H1 (cell line): ENCODE results near the gene PRKAA2.
"Not testable (repeated sequence)": the region's sequence is repeated elsewhere in the genome, so short reads cannot be mapped to it uniquely, and the experiment has no call there.

Experiments
- CEBPB ChIP-seq: IDR thresholded peaks from 2 replicates; pipeline ENCODE4 v1.6.1; 2012; ENCODE audit warnings: low read depth, low read length
- CTCF ChIP-seq, 3 experiments: IDR thresholded peaks; 1 replicate in 2 of 3; 2 replicates in 1 of 3; pipeline versions ENCODE4 v1.5.1 to v1.6.1; 2011; ENCODE audit warnings: low read length in 3 of 3, mild to moderate bottlenecking in 3 of 3, inconsistent platforms in 2 of 3, low read depth in 1 of 3, moderate library complexity in 1 of 3; ENCODE audit not compliant: insufficient read depth in 1 of 3; ENCODE audit errors: control extremely low read depth in 1 of 3
- MAX ChIP-seq: IDR thresholded peaks from 2 replicates; pipeline ENCODE4 v1.6.1; 2012; ENCODE audit warnings: inconsistent platforms
- NRF1 ChIP-seq: IDR thresholded peaks from 2 replicates; pipeline ENCODE4 v1.6.1; 2011; ENCODE audit warnings: mild to moderate bottlenecking, low read depth, low read length, improper control_type of control experiment
- PHF8 ChIP-seq: fragments of 200-600 bp; sonication (generic); conservative IDR thresholded peaks from 2 replicates; pipeline ENCODE4 v1.7.1; 2012; ENCODE audit warnings: low read depth, mild to moderate bottlenecking, inconsistent platforms, low read length, moderate library complexity
- POLR2A ChIP-seq, 2 experiments: IDR thresholded peaks; 1 replicate in 1 of 2; 2 replicates in 1 of 2; pipeline ENCODE4 v1.6.1; 2011; ENCODE audit warnings: low read depth in 2 of 2, low read length in 2 of 2, mild to moderate bottlenecking in 2 of 2; ENCODE audit errors: control extremely low read depth in 1 of 2
- POLR2AphosphoS5 ChIP-seq: IDR thresholded peaks from 2 replicates; pipeline ENCODE4 v1.6.1; 2011; ENCODE audit warnings: low read depth, low read length
- RAD21 ChIP-seq, 2 experiments: IDR thresholded peaks in 1 of 2; conservative IDR thresholded peaks in 1 of 2; 2 replicates each; pipeline ENCODE4 v1.6.1; 2011; ENCODE audit warnings: low read depth in 2 of 2, low read length in 2 of 2, improper control_type of control experiment in 1 of 2, inconsistent platforms in 1 of 2, mild to moderate bottlenecking in 1 of 2, moderate library complexity in 1 of 2
- RFX5 ChIP-seq: IDR thresholded peaks from 2 replicates; pipeline ENCODE4 v1.6.1; 2011; ENCODE audit warnings: low read depth, low read length, improper control_type of control experiment, borderline replicate concordance
- SP1 ChIP-seq: IDR thresholded peaks from 2 replicates; pipeline ENCODE4 v1.6.1; 2011; ENCODE audit warnings: low read depth, low read length
- TAF1 ChIP-seq: IDR thresholded peaks from 2 replicates; pipeline ENCODE4 v1.6.1; 2011; ENCODE audit warnings: mild to moderate bottlenecking, low read depth, low read length
- TCF12 ChIP-seq: IDR thresholded peaks from 2 replicates; pipeline ENCODE4 v1.6.1; 2011; ENCODE audit warnings: low read depth, mild to moderate bottlenecking, low read length
- YY1 ChIP-seq: IDR thresholded peaks from 2 replicates; pipeline ENCODE4 v1.6.1; 2011; ENCODE audit warnings: low read depth, mild to moderate bottlenecking, low read length
- TF ChIP-seq, protein P1 (sequence below): IDR thresholded peaks from 2 replicates; pipeline ENCODE4 v1.6.1; 2011; ENCODE audit warnings: low read length, improper control_type of control experiment

DNA sequence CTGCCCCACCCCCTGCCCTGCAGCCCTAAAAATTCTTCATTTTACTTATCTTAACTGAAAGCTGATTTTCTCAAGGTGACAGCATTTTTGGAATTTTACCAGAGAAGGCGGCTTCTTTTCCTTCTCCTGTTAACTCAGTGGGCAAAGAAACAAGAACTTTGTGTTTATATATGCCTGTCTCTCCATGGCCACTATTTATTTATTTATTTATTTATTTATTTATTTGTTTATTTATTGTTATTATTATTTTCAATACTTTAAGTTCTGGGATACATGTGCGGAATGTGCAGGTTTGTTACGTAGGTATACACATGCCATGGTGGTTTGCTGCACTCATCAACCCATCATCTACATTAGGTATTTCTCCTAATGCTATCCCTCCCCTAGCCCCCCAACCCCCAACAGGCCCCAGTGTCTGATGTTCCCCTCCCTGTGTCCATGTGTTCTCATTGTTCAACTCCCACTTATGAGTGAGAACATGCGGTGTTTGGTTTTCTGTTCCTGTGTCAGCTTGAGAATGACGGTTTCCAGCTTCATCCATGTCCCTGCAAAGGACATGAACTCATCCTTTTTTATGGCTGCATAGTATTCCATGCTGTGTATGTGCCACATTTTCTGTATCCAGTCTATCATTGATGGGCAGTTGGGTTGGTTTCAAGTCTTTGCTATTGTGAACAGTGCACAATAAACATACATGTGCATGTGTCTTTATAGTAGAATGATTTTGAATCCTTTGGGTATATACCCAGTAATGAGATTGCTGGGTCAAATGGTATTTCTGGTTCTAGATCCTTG, 49.5 kb upstream of the PRKAA2 start:
- not testable (repeated sequence) for TF ChIP-seq POLR2A (IDR thresholded peaks at IDR 0.05; ENCODE audit: control extremely low read depth in 1 of 2, low read depth in 2 of 2, low read length in 2 of 2); MAX; CTCF (IDR thresholded peaks at IDR 0.05; ENCODE audit: control extremely low read depth in 1 of 3, insufficient read depth in 1 of 3, low read depth in 1 of 3, low read length in 3 of 3); TAF1; RFX5; PHF8; CEBPB; YY1; RAD21 (IDR thresholded peaks at IDR 0.05 in 1 of 2, conservative IDR thresholded peaks at IDR 0.05 in 1 of 2; ENCODE audit: low read depth in 2 of 2, low read length in 2 of 2); NRF1; POLR2AphosphoS5; SP1; TCF12
- TF ChIP-seq, protein P1, sequence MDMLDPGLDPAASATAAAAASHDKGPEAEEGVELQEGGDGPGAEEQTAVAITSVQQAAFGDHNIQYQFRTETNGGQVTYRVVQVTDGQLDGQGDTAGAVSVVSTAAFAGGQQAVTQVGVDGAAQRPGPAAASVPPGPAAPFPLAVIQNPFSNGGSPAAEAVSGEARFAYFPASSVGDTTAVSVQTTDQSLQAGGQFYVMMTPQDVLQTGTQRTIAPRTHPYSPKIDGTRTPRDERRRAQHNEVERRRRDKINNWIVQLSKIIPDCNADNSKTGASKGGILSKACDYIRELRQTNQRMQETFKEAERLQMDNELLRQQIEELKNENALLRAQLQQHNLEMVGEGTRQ, result not testable (repeated sequence)
